CD4-positive, alpha-beta T cell treated with Interleukin-4 for 4 hours (primary cell): ENCODE data around the gene SCNN1A.
A peak's percentile ranks its signal among the peaks of the same experiment; 100 is the strongest.
"Not testable (repeated sequence)": the region's sequence is repeated elsewhere in the genome, so short reads cannot be mapped to it uniquely, and the experiment has no call there.

ENCODE experiments used
- DNase-seq: peaks from one replicate; pipeline ENCODE4 v3.0.0-alpha.2; 2020

SCNN1A gene

GRCh38 chr12:6346235-6346832 lies 29.0 kb downstream of the SCNN1A start:
- DNase-seq = no peak

GRCh38 chr12:6345319-6346091 lies 29.9 kb downstream of the SCNN1A start:
- peak; percentile 62 for DNase-seq

DNA sequence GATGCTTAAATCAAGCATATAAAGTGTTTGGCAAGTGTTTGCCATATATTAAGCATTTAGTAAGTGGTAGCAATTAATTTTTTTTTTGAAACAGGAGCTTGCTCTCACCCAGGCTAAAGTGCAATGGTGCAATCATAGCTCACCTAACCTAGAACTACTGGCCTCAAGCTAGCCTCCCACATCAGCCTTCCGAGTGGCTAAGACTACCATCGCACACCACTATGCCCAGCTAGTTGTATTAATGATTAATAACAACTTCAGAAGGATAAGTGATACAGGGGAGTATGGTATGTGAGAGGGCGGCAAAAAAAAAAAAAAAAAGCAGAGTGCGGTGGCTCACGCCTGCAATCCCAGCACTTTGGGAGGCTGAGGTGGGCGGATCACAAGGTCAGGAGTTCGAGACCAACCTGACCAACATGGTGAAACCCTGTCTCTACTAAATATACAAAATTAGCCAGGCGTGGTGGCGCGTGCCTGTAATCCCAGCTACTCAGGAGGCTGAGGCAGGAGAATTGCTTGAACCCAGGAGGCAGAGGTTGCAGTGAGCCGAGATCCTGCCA lies 31.2 kb downstream of the SCNN1A start:
- DNase-seq = not testable (repeated sequence)

DNA sequence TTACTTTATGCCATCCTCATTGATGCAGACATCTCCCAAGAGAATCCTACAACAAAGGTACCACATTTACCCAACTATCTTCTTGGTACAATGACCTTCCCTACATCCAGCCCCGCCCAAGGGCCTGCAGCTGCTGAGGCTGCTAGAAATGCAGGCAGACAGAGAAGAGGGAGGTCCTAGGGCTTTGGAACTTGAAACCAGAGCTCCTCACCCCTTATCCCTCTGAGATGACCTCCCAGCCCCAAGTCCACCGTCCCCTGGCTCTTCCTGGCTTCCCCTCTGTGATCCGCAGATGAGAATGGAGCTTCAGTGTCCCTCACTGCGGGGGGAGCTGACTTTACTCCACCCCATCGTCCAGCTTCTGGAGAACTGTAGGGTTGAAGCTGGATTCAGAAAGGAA lies 31.8 kb downstream of the SCNN1A start:
- no peak for DNase-seq

- DNase-seq = no peak
Measured at GRCh38 chr12:6342140-6342889, 33.0 kb downstream of the SCNN1A start.

- DNase-seq = peak; percentile 56
Measured at GRCh38 chr12:6341417-6342139, 33.8 kb downstream of the SCNN1A start, which contains the start of gene TNFRSF1A. Gene TNFRSF1A, minus strand, starts transcription at chr12:6342076. Its CDS starts 262 bp downstream, at chr12:6341814.

DNA sequence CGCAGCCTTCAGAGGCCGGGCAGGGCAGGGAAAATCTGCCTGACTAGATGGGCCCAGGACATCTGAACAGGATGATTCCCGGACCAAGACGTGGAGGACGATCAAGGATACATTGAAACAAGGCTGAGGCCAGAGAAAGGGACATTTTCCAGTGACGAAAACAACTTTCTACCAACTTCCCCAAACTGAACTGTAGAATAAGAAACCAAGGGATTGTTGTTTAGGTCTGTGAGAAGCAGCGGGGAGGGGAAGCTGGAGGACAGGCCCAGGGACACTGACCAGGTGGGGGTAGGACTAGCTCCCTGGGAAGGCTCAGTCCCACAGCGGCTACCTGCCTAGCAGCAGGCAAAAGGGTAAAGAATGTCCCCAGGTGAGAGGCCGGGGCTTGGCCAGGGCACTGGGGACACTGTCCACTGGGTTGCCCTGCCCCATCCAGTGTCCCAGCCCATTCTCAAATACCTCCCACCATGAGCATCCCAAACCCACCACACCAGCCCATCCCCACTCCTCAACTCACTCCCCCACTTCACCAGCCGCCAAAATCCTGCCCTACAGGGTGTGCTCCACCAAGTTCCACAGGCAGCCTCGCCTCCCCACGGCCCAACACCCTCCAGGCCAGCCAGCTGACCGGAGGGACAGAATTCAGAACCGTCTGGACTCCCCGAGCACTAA lies 34.5 kb downstream of the SCNN1A start:
- DNase-seq = no peak

- DNase-seq = peak; percentile 31
Measured at GRCh38 chr12:6340032-6340638, 35.2 kb downstream of the SCNN1A start.

DNA sequence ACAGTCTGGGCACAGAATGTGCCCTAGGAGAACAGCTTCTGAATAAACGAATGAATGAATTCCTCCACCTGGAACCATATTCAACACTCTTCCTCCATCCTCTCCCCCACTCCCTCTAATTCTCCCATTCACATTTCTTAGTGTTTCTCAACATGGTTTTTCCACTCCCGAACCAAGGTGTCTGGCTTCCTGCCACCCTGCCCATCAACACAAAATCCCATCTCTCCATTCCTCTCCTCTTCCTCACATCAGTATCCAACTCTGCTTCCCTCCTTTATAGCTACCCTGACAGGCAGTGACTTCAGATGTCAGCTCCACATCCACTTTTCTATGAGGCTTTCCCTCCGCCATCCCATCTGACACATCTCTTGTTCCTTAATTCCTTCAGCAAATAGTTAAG lies 36.4 kb downstream of the SCNN1A start:
- DNase-seq = no peak

DNA sequence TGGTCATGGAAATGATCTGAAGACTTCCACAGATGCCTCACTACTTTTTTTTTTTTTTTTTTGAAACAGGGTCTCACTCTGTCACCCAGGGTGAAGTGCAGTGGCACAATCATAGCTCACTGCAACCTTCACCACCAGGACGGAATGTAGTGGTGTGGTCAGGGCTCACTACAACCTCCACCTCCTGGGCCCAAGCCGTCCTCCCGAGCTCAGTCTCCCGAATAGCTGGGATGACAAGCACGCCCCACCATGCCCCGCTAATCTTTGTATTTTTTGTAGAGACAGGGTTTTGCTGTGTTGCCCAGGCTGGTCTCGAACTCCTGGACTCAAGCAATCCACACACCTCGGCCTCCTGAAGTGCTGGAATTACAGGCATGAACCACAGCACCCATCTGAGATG lies 36.8 kb downstream of the SCNN1A start:
- DNase-seq = not testable (repeated sequence)

DNA sequence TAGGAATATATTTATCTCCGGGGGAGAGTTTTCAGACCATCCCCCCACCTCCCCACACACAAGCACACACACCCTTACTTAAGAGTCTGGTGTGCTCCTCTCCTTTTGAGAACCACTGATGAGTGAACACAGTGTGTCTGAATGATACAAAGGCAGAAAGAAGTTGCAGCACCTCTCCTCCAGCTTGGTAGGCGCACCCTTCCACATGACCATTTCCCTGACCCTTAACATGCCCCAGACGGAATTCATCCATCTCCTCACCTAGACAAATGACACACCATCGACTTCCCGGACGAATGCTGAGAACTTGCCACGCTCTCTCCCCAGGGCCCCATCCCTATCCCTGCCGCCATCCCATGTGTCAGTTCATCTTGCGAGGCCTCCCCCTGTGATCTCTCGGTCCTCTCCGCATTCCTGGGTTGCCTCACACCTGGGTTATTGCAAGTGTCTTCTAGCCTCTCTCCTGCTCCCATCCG lies 37.4 kb downstream of the SCNN1A start:
- DNase-seq = no peak

GRCh38 chr12:6336889-6337853 lies 38.2 kb downstream of the SCNN1A start:
- peak; percentile 73 for DNase-seq

- DNase-seq = peak; percentile 48
Measured at GRCh38 chr12:6336079-6336888, 39.1 kb downstream of the SCNN1A start.

- DNase-seq = peak; percentile 92
Measured at GRCh38 chr12:6335451-6336078, 39.8 kb downstream of the SCNN1A start.

DNA sequence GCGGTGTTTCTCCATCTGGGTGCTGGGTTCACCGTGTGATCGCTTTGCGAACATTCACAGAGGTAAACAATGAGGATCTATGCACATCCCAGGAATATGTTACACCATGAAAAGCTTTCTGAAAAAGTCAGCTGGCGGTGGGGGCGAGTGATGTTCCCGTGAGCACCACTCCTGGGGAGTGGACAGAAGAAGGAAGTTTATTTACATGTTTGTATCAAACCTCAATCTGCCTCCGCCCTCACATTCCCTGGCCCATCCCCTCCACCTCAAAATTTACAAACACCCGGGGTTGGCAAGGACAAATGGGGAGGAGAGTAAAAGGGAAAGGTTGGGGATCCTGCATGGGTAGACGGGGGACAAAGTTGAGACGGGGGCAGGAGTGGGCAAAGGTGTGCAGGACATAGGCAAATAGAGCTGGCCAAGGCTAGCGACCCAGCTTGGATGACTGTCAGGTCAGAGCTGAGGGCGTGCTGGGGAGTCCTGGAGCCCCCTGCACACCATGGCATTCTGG lies 40.4 kb downstream of the SCNN1A start:
- no peak for DNase-seq

GRCh38 chr12:6334359-6334758 lies 41.0 kb downstream of the SCNN1A start:
- no peak for DNase-seq

GRCh38 chr12:6333566-6333965 lies 41.8 kb downstream of the SCNN1A start:
- no peak for DNase-seq

GRCh38 chr12:6333029-6333428 lies 42.3 kb downstream of the SCNN1A start:
- no peak for DNase-seq

GRCh38 chr12:6332459-6332858 lies 42.9 kb downstream of the SCNN1A start:
- DNase-seq = no peak
